SJSA1 (cell line): ENCODE results near the gene LYPD1. TPM values are rescaled to one million over a fixed set of nuclear protein-coding genes. Genes with fewer than 3 reads are reported as not detected.
A peak's percentile ranks its signal among the peaks of the same experiment; 100 is the strongest.

Experiments used
- DNase-seq, 2 experiments: peaks; one replicate each; pipeline ENCODE4 v3.0.0-alpha.2; 2015 to 2020; ENCODE audit warnings: low spot score in 2 of 2, low read depth in 1 of 2
- H3K27ac ChIP-seq: fragments of 250-450 bp; sonication (Bioruptor Pico); 2 replicates; pipeline ENCODE4 v1.5.1; 2020; ENCODE audit warnings: mild to moderate bottlenecking, moderate library complexity
- H3K27me3 ChIP-seq: fragments of 250-450 bp; sonication (Bioruptor Pico); replicated peaks from 2 replicates; pipeline ENCODE4 v1.5.1; 2020; ENCODE audit warnings: mild to moderate bottlenecking, moderate library complexity
- H3K36me3 ChIP-seq: fragments of 250-450 bp; sonication (Bioruptor Pico); 2 replicates; pipeline ENCODE4 v1.5.1; 2020; ENCODE audit warnings: mild to moderate bottlenecking
- H3K4me1 ChIP-seq: fragments of 250-450 bp; sonication (Bioruptor Pico); replicated peaks from 2 replicates; pipeline ENCODE4 v1.6.1; 2021; ENCODE audit warnings: mild to moderate bottlenecking
- H3K4me3 ChIP-seq: fragments of 250-450 bp; sonication (Bioruptor Pico); 2 replicates; pipeline ENCODE4 v1.5.1; 2020; ENCODE audit warnings: mild to moderate bottlenecking
- H3K9me3 ChIP-seq: fragments of 250-450 bp; sonication (Bioruptor Pico); replicated peaks from 2 replicates; pipeline ENCODE4 v1.5.1; 2020; ENCODE audit warnings: mild to moderate bottlenecking
- total RNA-seq: library from RNA; depleted of rRNA; stranded (reverse); fragments of >200 nt; shearing (Covaris generic); gene quantifications from 2 replicates; pipeline ENCODE4 v1.2.3, GENCODE V29; 2014

LYPD1 gene
- total RNA-seq, 1 experiment from 2014 or later, result 75.9 TPM

DNA sequence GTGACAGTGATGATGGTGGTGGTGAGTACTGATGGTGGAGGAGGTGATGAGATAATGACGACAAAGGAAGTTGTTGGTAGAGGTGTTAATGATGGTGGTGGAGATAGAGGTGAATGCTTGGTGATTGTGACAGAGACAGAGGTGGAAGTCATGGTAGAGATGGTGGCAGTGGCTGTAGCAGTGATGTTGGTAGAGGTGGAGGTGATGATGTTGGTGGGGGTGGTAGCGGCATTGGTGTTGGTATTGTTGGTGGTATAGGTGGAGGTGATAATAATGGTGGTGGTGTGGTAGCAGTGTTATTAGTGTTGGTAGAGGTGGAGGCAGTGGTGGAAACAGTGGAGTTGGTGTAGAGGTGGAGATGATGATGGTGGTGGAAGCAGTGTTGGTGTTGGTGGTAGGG, 36.4 kb downstream of the LYPD1 start:
- DNase-seq, result no peak
- H3K4me3 ChIP-seq, result no peak overlapping the region
- peaks cover 5% of the 10 kb centered on the region; the same call in 1 of the 2 replicates for H3K36me3 ChIP-seq
- H3K27me3 ChIP-seq, result no peaks in the 10 kb centered on the region
- no peaks in the 10 kb centered on the region for H3K9me3 ChIP-seq
- H3K27ac ChIP-seq, result no peak overlapping the region
- H3K4me1 ChIP-seq, result peaks cover 33% of the 10 kb centered on the region

DNA sequence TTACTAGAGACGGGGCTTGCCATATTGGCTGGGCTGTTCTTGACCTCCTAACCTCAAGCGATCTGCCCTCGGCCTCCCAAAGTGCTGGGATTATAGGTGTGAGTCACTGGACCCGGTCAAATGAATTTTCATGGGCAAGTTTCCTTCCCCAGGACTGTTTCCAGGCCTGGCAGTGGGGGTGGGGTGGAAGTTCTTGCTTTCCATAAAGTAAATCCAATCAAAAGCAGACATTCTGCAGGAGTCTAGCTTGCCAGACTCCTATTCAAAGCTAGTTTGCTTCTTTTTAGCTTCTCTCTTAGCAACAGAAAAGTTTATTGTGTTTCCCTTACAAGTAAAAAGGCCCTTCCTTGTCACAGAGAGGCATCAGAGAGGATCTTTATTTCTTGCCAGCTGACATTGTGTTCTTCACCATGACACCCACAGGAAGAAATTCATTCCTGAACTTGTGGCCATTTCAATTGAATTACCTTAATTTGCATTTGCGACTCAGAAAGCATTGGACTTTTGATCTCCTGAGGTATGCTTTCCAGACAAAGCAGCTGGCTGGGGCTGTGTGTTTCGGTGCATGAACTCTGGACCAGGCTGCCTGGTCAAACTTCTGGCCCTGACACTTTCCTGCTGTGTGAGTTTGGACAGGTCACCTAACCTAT, 37.9 kb downstream of the LYPD1 start:
- peak overlapping the region; percentile 42 for H3K27ac ChIP-seq
- peak; percentile 70 to 71 for DNase-seq
- H3K4me1 ChIP-seq, result peaks cover 41% of the 10 kb centered on the region
- no peaks in the 10 kb centered on the region for H3K27me3 ChIP-seq
- no peaks in the 10 kb centered on the region for H3K9me3 ChIP-seq
- H3K4me3 ChIP-seq, result no peak overlapping the region
- peaks cover 5% of the 10 kb centered on the region; the same call in 1 of the 2 replicates for H3K36me3 ChIP-seq

DNA sequence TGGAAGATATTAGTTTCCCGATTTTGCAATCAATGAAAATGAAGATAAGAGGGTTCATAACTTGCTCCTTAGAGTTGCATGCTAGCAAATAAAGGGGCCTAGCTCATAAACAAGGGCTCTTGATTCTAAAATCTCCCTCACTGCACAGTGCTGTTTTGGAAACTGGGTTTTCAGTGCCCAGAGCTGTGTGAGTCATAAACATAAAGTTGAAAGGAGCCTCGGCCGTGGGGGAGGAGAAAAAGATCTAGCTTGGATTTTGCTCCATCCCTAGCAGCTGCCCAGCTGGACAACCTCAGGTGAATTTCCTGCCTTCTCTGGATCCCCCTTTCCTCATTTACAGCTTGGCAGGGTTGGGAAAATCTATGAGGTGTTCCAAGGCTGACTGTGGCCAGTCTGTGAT, 42.5 kb downstream of the LYPD1 start:
- Histone ChIP-seq H3K36me3 (no peaks in the 10 kb centered on the region), H3K4me3 (no peak overlapping the region), H3K4me1 (peaks cover 43% of the 10 kb centered on the region)

DNA sequence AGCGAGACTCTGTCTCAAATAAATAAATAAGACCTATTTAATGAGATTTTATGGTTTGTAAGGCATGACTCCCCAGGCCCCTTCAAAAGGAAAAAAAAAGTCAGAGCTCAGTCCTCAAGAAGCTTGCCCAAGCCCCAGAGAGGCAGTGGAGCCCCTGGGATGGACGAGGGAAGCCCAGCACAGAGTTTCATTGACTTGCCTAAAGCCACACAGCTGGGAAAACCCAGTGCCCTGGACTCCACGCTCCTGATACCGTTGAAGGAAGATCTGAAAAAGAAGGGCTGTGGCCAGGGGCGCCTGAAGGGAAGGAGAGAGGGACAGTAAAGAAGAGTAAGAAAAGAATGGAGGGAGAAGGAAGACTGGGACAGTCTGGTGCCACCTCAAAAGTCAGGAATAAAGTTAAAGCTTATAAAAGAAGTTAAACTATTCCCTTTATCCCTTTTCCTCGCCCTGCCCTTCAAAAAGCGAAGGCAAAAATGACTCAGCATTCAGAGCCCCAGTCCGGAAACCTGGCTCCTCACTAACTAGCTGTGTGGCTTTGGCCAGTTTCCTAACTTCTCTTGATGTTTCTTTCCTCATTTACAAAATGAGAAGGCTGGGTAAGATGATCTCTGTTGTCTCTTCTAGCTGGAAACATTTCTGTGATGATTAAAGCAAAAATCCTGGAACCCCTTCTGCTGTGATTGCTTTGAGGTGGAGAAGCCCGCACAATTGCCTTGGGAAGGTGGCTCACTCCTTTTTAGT, 46.7 kb downstream of the LYPD1 start:
- H3K9me3 ChIP-seq, result 0 out of 2 replicates have a peak, but pooled peaks cover 2% of the 10 kb centered on the region
- peaks cover 30% of the 10 kb centered on the region for H3K4me1 ChIP-seq
- H3K27me3 ChIP-seq, result no peaks in the 10 kb centered on the region
- no peak overlapping the region for H3K4me3 ChIP-seq
- peak overlapping the region; percentile 94 for H3K27ac ChIP-seq
- H3K36me3 ChIP-seq, result no peaks in the 10 kb centered on the region
- DNase-seq, result peak; percentile 72 to 82

More for the DNA sequence above, 42.5 kb downstream of the LYPD1 start:
- DNase-seq, result no peak
- Histone ChIP-seq H3K27ac (no peak overlapping the region), H3K9me3 (0 out of 2 replicates have a peak, but pooled peaks cover 2% of the 10 kb centered on the region), H3K27me3 (no peaks in the 10 kb centered on the region)

DNA sequence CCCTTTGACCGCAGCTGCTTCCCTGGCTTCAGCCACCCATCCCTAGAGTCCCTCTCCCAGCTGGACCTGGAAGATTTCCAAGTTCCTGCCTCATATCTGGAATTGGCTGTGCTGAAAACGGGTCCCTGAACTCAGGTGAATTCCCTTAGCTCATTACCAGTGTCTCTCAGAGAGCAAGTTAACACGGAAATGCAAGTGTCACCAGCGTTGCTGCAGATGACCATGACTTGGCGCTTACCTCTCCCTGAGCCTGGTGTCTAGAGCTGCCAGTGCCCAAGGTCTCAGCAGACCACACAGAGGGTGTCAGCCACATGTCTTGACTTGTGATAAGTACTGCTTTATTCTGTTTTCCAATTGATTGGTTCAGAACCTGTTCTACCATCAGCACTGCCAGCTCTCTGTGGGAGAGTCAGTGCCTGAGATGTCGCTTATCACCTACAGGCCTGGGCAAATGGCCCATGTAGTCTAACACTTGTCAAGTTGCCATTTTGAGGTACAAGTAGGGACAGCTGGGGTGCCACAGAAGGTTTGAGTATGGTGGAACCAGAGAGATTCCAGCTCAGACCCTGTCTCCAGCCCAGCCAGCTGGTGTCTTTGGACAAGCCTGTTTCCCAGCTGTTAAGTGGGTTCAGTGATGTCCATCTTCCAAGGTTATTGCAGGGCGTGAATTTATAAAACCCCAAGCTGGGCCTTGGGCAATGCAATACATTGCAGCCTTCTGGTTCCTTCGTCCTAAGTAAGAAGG, 48.7 kb downstream of the LYPD1 start:
- no peak overlapping the region for H3K27ac ChIP-seq
- H3K9me3 ChIP-seq, result 0 out of 2 replicates have a peak, but pooled peaks cover 2% of the 10 kb centered on the region
- H3K4me1 ChIP-seq, result peaks cover 19% of the 10 kb centered on the region
- H3K36me3 ChIP-seq, result no peaks in the 10 kb centered on the region
- no peak for DNase-seq
- no peak overlapping the region for H3K4me3 ChIP-seq
- no peaks in the 10 kb centered on the region for H3K27me3 ChIP-seq

DNA sequence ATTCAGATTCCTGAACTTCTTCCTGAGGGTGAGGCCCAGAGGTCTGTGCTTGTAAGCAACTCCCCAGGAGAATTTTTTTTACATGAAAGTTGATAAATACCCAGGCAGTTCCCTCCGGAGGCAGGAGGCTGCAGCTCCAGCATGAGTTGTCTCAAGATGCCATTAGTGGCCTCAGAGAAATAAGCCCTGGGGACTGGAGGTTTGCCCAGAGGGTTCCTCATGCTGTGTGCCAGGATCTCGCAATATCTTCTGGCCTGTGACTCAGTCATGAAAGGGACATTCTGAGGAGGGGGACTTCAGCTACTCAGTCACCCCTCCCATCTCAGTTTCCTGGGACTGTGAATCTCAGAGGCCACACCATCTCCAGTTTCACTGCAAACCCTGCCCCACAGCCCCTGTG, 49.9 kb downstream of the LYPD1 start:
- Histone ChIP-seq H3K27me3 (no peaks in the 10 kb centered on the region), H3K9me3 (0 out of 2 replicates have a peak, but pooled peaks cover 2% of the 10 kb centered on the region)
- DNase-seq, result no peak

DNA sequence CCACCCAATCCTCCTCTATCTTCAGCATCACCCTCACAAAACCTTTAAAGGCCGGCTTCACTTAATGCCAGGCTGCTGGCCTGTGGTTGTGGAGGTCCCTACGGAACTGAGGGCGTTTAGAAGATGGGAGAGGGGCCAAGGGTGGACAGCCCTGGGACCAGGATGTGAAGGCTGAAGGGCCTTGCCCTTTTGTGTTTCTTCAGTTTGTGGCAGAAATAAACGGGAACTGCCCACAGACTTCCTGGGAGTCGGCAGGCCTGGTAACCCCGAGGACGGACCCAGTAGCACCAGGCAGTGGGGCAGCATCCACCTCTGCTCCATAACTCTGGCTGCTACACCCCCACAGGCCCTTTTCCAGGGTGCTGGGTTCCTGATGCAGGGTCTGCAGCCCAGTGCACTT, 51.3 kb downstream of the LYPD1 start:
- Histone ChIP-seq H3K27me3 (no peaks in the 10 kb centered on the region), H3K36me3 (no peaks in the 10 kb centered on the region), H3K9me3 (0 out of 2 replicates have a peak, but pooled peaks cover 2% of the 10 kb centered on the region), H3K27ac (no peak overlapping the region), H3K4me3 (no peak overlapping the region), H3K4me1 (peaks cover 13% of the 10 kb centered on the region)
- no peak for DNase-seq

More for the DNA sequence above, 49.9 kb downstream of the LYPD1 start:
- H3K4me3 ChIP-seq, result no peak overlapping the region
- peaks cover 19% of the 10 kb centered on the region for H3K4me1 ChIP-seq
- H3K27ac ChIP-seq, result no peak overlapping the region
- no peaks in the 10 kb centered on the region for H3K36me3 ChIP-seq

DNA sequence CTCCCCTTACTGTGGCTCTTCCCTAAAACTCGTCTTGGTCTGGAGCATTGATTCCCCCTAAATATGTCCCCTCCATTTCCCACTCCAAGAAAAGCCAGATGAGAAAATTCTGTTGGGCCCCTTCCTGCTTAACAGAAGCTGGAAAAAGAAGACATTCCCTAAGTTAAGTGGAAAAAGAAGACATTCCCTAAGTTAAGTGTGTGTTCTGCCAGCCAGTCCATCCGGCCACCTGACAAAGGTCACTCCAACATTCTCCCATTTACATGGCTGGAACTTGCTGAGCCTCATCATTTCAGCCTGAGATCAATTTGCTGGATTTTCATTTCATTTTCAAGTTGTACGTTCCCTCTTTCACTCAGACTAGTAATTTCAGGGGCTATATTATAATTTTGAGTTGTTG, 52.0 kb downstream of the LYPD1 start:
- peaks cover 6% of the 10 kb centered on the region for H3K4me1 ChIP-seq
- 0 out of 2 replicates have a peak, but pooled peaks cover 2% of the 10 kb centered on the region for H3K9me3 ChIP-seq
- H3K4me3 ChIP-seq, result no peak overlapping the region
- DNase-seq, result no peak
- no peak overlapping the region for H3K27ac ChIP-seq
- H3K36me3 ChIP-seq, result no peaks in the 10 kb centered on the region
- H3K27me3 ChIP-seq, result no peaks in the 10 kb centered on the region

DNA sequence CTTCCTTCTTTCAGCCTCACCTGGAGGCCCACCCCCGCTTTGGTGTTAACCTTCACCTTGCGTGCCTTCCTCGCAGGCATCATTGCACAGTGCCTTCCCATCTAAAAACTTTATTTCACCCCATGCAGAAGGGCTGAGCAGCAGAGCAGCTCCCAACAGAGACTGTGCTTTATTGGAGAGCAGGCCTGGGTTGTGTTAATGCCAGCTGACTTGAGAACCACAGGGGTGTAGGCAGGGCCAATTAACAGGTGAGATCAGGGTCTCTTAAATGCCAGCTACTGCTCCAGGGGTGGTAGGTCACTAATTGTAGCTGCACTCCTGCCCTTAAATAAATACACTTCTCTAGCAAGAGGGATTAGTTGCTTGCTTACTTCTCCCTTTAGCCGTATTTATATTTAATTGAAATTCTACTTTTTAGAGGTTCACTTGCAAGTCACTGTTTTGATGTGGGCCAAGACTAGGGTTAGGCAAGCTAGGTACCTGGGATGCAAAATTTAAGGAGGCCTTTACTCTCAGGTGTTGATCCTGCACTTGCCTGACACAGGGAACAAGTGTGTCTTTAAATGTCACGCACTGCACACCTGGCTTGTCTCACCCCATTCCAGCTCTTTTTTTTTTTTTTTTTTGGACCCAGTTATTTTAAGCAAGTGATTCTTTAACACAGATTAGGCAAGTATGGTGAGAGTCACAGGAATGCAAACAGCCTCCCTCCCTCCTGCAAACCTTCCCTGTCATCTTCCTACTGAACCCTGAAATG, 54.5 kb downstream of the LYPD1 start:
- DNase-seq, result no peak
- no peak overlapping the region for H3K4me3 ChIP-seq
- no peaks in the 10 kb centered on the region for H3K36me3 ChIP-seq
- no peaks in the 10 kb centered on the region for H3K27me3 ChIP-seq
- no peaks in the 10 kb centered on the region for H3K9me3 ChIP-seq
- no peak overlapping the region for H3K27ac ChIP-seq
- H3K4me1 ChIP-seq, result no peaks in the 10 kb centered on the region

DNA sequence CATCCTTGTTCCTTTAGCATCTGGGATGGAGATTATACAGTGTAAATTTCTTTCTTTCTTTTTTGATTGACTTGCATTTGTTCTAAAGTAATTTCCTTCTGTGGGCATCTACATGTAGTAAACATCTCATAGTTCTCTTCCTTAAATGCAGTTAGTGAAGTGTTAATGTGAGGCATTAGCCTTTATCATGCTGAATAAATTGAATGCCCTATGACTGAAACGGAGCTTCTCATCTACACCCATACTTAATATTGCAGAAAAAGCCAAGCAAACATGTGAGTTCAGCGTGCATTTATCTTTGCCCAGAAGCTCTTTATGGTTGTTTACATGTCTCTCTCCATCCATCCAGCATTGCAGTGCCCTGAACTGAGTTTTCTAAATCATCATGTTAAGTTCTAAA, 58.3 kb downstream of the LYPD1 start:
- Histone ChIP-seq H3K27ac (no peak overlapping the region), H3K36me3 (no peaks in the 10 kb centered on the region), H3K9me3 (no peaks in the 10 kb centered on the region), H3K4me3 (no peak overlapping the region), H3K4me1 (no peaks in the 10 kb centered on the region), H3K27me3 (no peaks in the 10 kb centered on the region)
- no peak for DNase-seq

DNA sequence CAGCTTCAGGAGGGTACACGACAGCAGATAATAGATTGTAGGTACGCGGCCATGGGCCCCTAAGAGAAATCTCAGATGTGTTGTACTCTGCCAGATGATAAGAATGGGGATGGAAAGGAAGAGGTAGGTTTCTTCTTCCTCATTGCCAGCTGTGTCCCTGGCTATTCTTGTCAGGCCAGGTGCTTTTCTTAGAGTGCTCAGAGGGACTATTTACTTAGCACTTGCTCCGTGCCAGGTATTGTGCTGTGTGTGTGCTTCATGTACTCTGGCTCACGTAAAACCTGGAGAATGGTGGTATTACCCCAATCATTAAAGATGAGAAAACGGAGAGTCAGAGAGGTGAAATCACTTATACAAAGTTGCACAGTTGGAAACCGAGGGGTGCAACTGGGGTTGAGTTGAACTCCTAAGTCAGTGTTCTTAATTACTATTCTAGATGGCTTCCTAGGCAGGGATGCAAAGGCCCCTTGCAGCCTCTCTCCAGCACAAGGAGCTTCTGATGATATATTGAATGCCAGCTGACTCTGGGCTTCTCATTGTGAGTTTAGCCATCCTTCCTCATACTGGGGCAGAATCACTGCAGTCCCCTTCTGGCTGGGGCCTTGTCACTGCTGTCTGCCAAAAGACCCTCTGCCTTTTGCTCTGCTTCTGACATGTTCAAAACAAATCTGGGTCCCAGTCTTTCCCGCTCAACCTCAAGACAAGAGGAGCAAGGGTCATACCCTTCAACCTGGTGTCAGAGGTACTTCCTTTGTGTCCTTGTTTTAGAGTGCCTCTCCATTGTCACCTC, 60.7 kb downstream of the LYPD1 start:
- H3K4me1 ChIP-seq, result no peaks in the 10 kb centered on the region
- H3K9me3 ChIP-seq, result no peaks in the 10 kb centered on the region
- no peak overlapping the region for H3K27ac ChIP-seq
- no peaks in the 10 kb centered on the region for H3K27me3 ChIP-seq
- no peaks in the 10 kb centered on the region for H3K36me3 ChIP-seq
- DNase-seq, result no peak
- H3K4me3 ChIP-seq, result no peak overlapping the region

DNA sequence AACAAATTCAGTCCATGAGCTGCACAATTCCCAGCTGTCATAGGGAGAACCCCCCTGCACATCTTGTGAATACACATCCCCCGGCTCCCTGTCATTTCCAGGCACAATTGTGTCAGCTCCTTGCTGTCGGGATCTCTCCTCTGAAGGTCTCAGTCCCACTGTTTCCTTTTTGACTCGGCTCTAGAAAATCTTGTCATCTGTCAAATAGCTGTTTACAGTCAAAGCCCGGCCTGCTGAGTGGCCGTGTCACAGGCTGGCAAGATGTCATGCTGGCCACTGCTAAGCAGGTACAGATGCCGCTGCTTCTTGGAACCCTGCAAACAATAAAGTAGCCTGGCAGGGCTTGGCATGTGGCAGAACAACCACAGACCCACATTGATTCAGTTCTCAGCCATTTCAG, 61.7 kb downstream of the LYPD1 start:
- no peak overlapping the region for H3K4me3 ChIP-seq

More for the DNA sequence above, 61.7 kb downstream of the LYPD1 start:
- H3K36me3 ChIP-seq, result no peaks in the 10 kb centered on the region
- H3K4me1 ChIP-seq, result no peaks in the 10 kb centered on the region
- DNase-seq, result no peak
- no peaks in the 10 kb centered on the region for H3K27me3 ChIP-seq
- H3K9me3 ChIP-seq, result no peaks in the 10 kb centered on the region
- H3K27ac ChIP-seq, result no peak overlapping the region
